ENCODE measurements around the gene UBE2D2. TPM values are rescaled to one million over a fixed set of nuclear protein-coding genes. Genes with fewer than 3 reads are reported as not detected.
"Not testable (repeated sequence)": the region's sequence is repeated elsewhere in the genome, so short reads cannot be mapped to it uniquely, and the experiment has no call there.

The UBE2D2 gene
- total and polyA plus RNA-seq, 10 of the 15 experiments (the other 5 are each of a cell fraction or from before 2014, with no cell fraction given): 58.6 to 245 (median 128) TPM

DNA sequence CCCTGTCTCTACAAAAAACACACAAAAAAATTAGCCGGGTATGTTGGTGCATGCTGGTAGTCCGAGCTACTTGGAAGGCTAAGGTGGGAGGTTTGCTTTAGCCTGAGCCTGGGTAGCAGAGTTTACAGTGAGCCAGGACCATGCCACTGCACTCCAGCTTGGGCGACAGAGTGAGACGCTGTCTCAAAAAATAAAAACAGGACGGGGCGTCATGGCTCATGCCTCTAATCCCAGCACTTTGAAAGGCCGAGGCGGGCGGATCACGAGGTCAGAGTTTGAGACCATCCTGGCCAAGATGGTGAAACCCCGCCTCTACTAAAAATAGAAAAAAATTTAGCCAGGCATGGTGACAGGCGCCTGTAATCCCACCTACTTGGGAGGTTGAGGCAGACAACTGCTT lies 40.3 kb downstream of the UBE2D2 start:
- H3K9ac ChIP-seq (ENCODE audit: control insufficient read depth, insufficient read depth, low read length): no peak overlapping the region
- in situ Hi-C loops (cut with MboI): no loop called here
- peaks cover 33% of the 10 kb centered on the region for H3K79me2 ChIP-seq (ENCODE audit: control insufficient read depth, insufficient read depth, low read length)
- H3K9me3 ChIP-seq (replicated peaks; ENCODE audit: control insufficient read depth, insufficient read depth, low read length): no peaks in the 10 kb centered on the region
- CTCF ChIA-PET: no interaction called here
- no peak overlapping the region for H3K4me2 ChIP-seq (ENCODE audit: control insufficient read depth, insufficient read depth)
- no peaks in the 10 kb centered on the region for H3K27me3 ChIP-seq (replicated peaks in 1 of 2; ENCODE audit: control insufficient read depth in 2 of 2, insufficient read depth in 2 of 2, low read length in 1 of 2)
- DNase-seq (ENCODE audit: low read depth, low spot score) (no peak), ATAC-seq (no peak), FAIRE-seq (no peak)
- WGBS (ENCODE audit: insufficient coverage, insufficient replicate concordance, low lambda C conversion rate, missing lambda C conversion rate): 89% methylated on average over 12 of the region's 12 CpGs
- TF ChIP-seq SMC3 (IDR thresholded peaks at IDR 0.05; ENCODE audit: borderline replicate concordance, low read length) (no peak), CBX3 (IDR thresholded peaks at IDR 0.05; ENCODE audit: borderline replicate concordance, low read depth) (no peak), TAF1 (IDR thresholded peaks at IDR 0.05; ENCODE audit: borderline replicate concordance, low read depth, low read length) (no peak), GATAD2B (conservative IDR thresholded peaks at IDR 0.05; ENCODE audit: low read depth) (no peak), EP300 (IDR thresholded peaks at IDR 0.05; ENCODE audit: borderline replicate concordance in 1 of 2, control insufficient read depth in 1 of 2, low read depth in 2 of 2, low read length in 2 of 2) (no peak), SP1 (IDR thresholded peaks at IDR 0.05; ENCODE audit: low read depth, low read length) (no peak), CBX5 (IDR thresholded peaks at IDR 0.05; ENCODE audit: low read depth) (no peak), ZNF207 (IDR thresholded peaks at IDR 0.05; ENCODE audit: borderline replicate concordance) (no peak), SIN3A (IDR thresholded peaks at IDR 0.05; ENCODE audit: low read depth, low read length) (no peak), CBFB (IDR thresholded peaks at IDR 0.05; ENCODE audit: low read depth) (no peak), TARDBP (IDR thresholded peaks at IDR 0.05; ENCODE audit: borderline replicate concordance) (no peak), FOS (IDR thresholded peaks at IDR 0.05; ENCODE audit: borderline replicate concordance, extremely low read depth, insufficient read length) (no peak), ATF7 (IDR thresholded peaks at IDR 0.05; ENCODE audit: low read depth) (no peak)
- peaks cover 5 to 18% of the 10 kb centered on the region in 2 experiments; a peak in 3 of 4 replicates for H3K36me3 ChIP-seq (ENCODE audit: control insufficient read depth in 2 of 2, insufficient read depth in 2 of 2, low read length in 1 of 2)
- BruUV-seq (replicated peaks): no TSS peak
- no peak overlapping the region for H2AFZ ChIP-seq (ENCODE audit: control insufficient read depth, low read depth, low read length)
- H3K27ac ChIP-seq (ENCODE audit: control insufficient read depth, insufficient read depth): no peak overlapping the region
- peaks cover 6% of the 10 kb centered on the region; the same call in 1 of the 2 replicates for H3K4me1 ChIP-seq (ENCODE audit: control insufficient read depth, insufficient read depth, low read length)
- intact Hi-C loops (cut with micrococcal nuclease; ENCODE audit: unreplicated experiment): no loop called here
- RAD21 ChIA-PET (ENCODE audit: unreplicated experiment): no interaction called here
- POLR2A ChIA-PET: interaction anchor here (0.6 kb wide), 1 partner anchor 122 kb away, joined by 6 read pairs; no protein-coding TSS in a partner anchor
- H3K4me3 ChIP-seq: no peak overlapping the region
- no peaks in the 10 kb centered on the region; the same call in 1 of the 2 replicates for H4K20me1 ChIP-seq (ENCODE audit: control insufficient read depth, insufficient read depth)
- SMC1A ChIA-PET (ENCODE audit: uncharacterized antibody, unreplicated experiment): interaction anchor here (1.1 to 1.8 kb wide), 3 partner anchors 13 to 162 kb away, joined by 3 to 6 read pairs (median 4); partner anchors contain the start of gene DNAJC18

DNA sequence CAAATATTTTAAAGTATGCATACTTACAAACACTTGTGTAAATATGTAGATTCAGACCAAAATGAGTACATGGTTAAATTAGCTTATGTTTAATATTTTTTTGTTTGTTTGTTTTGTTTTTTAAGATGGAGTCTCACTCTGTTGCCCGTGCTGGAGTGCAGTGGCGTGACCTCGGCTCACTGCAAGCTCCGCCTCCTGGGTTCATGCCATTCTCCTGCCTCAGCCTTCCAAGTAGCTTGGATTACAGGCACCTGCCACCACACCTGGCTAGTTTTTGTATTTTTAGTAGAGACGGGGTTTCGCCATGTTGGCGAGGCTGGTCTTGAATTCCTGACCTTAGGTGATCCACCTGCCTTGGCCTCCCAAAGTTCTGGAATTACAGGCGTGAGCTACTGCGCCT lies 40.8 kb downstream of the UBE2D2 start:
- H3K27ac ChIP-seq (ENCODE audit: control insufficient read depth, insufficient read depth); DNase-seq (ENCODE audit: low read depth, low spot score); CTCF ChIA-PET; ATAC-seq; intact Hi-C loops (cut with micrococcal nuclease; ENCODE audit: unreplicated experiment); H3K27me3 ChIP-seq (replicated peaks in 1 of 2; ENCODE audit: control insufficient read depth in 2 of 2, insufficient read depth in 2 of 2, low read length in 1 of 2); BruUV-seq (replicated peaks); H3K9ac ChIP-seq (ENCODE audit: control insufficient read depth, insufficient read depth, low read length); H3K4me1 ChIP-seq (ENCODE audit: control insufficient read depth, insufficient read depth, low read length); RAD21 ChIA-PET (ENCODE audit: unreplicated experiment); H4K20me1 ChIP-seq (ENCODE audit: control insufficient read depth, insufficient read depth); H2AFZ ChIP-seq (ENCODE audit: control insufficient read depth, low read depth, low read length); H3K4me3 ChIP-seq; FAIRE-seq; H3K4me2 ChIP-seq (ENCODE audit: control insufficient read depth, insufficient read depth); H3K9me3 ChIP-seq (replicated peaks; ENCODE audit: control insufficient read depth, insufficient read depth, low read length); in situ Hi-C loops (cut with MboI): not testable (repeated sequence)
- over 99% methylated on average over 9 of the region's 9 CpGs for WGBS (ENCODE audit: insufficient coverage, insufficient replicate concordance, low lambda C conversion rate, missing lambda C conversion rate)
- Histone ChIP-seq H3K79me2 (ENCODE audit: control insufficient read depth, insufficient read depth, low read length) (peaks cover 31% of the 10 kb centered on the region), H3K36me3 (ENCODE audit: control insufficient read depth in 2 of 2, insufficient read depth in 2 of 2, low read length in 1 of 2) (peaks cover 5 to 18% of the 10 kb centered on the region in 2 experiments; a peak in 3 of 4 replicates)
- POLR2A ChIA-PET: interaction anchor here (0.6 kb wide), 1 partner anchor 122 kb away, joined by 6 read pairs; no protein-coding TSS in a partner anchor
- SMC1A ChIA-PET (ENCODE audit: uncharacterized antibody, unreplicated experiment): interaction anchor here (1.0 to 1.1 kb wide), 2 partner anchors 12 to 14 kb away, joined by 3 read pairs; no protein-coding TSS in a partner anchor
